AG10803 (cell line): ENCODE data around the gene MID1.
A peak's percentile ranks its signal among the peaks of the same experiment; 100 is the strongest.

Source experiments
- DNase-seq: peaks from one replicate; pipeline ENCODE4 v3.0.0; 2010; ENCODE audit warnings: low read depth
- H3K4me3 ChIP-seq: 2 replicates; pipeline ENCODE4 v1.5.1; 2011; ENCODE audit warnings: mild to moderate bottlenecking, low read length, control low read depth
- CTCF ChIP-seq: conservative IDR thresholded peaks from 2 replicates; pipeline ENCODE4 v1.5.1; 2011; ENCODE audit warnings: mild to moderate bottlenecking, low read length, control low read depth, inconsistent platforms

Gene MID1

GRCh38 chrX:10654960-10655359, 34.6 kb upstream of the MID1 start:
- DNase-seq: no peak
- no peak for TF ChIP-seq CTCF
- no peak overlapping the region for H3K4me3 ChIP-seq

- TF ChIP-seq CTCF: no peak
- no peak overlapping the region for H3K4me3 ChIP-seq
- no peak for DNase-seq
Measured at GRCh38 chrX:10653302-10653701, 32.9 kb upstream of the MID1 start.

GRCh38 chrX:10649265-10649664, 28.9 kb upstream of the MID1 start:
- peak; percentile 34 for DNase-seq
- H3K4me3 ChIP-seq: no peak overlapping the region
- no peak for TF ChIP-seq CTCF

- peak; percentile 74 for DNase-seq
- no peak for TF ChIP-seq CTCF
- no peak overlapping the region for H3K4me3 ChIP-seq
Measured at GRCh38 chrX:10648614-10649013, 28.2 kb upstream of the MID1 start.

GRCh38 chrX:10636851-10637250, 16.5 kb upstream of the MID1 start:
- no peak for TF ChIP-seq CTCF
- DNase-seq: no peak
- no peak overlapping the region for H3K4me3 ChIP-seq

GRCh38 chrX:10636337-10636736, 16.0 kb upstream of the MID1 start:
- 0 out of 2 replicates have a peak overlapping the region, but pooled peaks have one; percentile 3 for H3K4me3 ChIP-seq
- TF ChIP-seq CTCF: peak; percentile 80
- DNase-seq: peak; percentile 59

- TF ChIP-seq CTCF: no peak
- H3K4me3 ChIP-seq: no peak overlapping the region
- peak; percentile 71 for DNase-seq
Measured at GRCh38 chrX:10634392-10635161, 14.2 kb upstream of the MID1 start.
